GM18858 (cell line): ENCODE results near the gene SUSD4.

Experiments used
- ATAC-seq: cut with Tn5 transposase; IDR thresholded peaks from one replicate; pipeline ENCODE4 v1.9.1; 2021; ENCODE audit not compliant: unreplicated experiment

The SUSD4 gene

DNA sequence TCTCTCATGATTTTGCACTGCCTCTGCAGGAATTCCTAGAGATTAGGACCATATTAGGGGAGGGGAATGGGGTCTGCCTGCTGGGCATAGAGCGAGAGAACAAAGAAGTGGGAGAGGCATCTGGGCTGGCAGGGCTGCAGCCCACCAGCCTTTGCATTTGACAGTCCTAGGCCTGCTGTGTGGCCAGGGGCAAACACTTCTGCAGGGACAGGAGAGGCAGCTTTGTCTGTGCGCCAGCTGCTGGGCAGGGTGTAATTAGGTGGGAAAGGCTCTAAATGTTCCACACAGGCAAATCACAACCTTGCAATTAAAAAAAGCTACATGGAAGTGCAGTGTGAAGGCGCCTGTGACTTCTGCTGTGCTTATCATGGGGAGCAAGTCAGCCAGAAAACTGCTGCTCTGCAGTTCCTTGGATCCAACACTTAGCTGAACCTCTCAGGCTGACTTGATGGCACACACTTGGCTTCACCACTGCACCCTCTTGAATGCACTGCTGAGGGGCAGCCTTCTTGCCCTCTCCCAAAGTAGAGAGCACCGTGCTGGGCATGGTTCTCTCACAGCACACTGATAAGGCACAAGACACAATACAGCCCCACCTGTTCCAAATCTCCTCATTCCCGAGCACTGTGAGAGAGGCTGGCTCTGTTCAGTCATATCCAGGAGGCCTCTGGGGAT, 147.3 kb downstream of the SUSD4 start:
- ATAC-seq = no peak

DNA sequence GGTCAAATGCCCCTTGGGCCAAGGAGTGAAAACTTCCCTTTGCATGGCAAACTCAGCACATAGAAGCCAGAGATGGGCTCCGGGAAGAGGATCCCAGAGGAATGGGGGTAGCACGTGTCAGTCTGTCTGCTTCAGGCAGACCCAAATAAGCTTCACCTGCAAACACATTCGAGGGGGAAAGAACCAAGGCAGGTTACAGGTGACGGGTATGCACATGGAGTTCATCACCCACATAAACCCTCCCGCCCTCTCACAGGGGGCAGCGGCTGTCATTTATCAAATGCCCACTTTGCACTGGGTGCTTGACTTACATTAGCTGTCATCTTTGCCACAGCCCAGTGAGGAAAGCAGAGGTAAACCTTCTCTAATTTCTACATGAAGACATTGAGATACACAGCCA, 147.9 kb downstream of the SUSD4 start:
- no peak for ATAC-seq

DNA sequence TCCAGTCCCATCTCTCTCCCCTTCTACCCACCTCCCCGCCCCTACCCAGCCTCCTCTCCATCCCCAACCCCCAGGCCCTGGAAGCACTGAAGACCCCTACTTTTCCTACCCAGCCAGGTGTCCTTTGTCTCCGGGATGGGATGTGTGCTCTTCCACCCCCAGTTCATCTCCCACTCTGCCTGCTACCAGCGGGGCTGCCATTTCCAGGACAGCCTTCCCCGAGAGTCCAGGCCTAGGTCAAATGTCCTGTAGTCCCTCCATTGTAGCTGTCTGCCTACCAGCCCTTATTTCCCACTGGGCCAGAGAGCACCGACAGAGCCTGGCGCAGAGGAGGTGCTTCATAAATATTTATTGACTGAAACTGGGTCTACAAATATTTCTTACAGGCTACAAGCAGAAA, 148.9 kb downstream of the SUSD4 start:
- ATAC-seq = no peak

DNA sequence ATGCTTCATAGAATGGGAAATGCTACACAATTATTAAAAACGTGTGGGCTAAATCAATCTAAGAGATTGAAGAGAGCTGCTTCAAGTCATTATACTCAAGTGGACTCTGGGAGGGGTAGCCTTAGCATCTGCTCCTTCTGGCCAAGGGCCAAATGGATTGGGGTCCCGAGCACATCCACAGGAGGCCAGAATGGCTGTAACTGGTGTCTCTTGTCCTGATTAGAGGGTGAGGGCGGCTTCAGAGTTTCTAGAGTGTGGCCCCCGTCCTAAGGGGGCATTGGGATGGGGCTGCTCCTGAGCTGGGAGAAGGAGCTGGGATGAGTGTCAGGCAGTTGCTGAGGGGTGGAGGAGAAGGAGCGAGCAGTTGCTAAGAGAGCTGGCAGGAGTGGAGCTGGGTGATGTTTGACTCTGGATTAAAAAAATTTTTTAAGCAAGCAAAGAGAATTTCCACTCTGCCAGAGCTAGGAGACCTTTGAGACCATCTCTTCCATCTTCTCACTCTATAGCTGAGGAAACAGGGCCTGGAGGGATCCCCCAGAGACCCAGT, 149.6 kb downstream of the SUSD4 start:
- ATAC-seq = no peak

DNA sequence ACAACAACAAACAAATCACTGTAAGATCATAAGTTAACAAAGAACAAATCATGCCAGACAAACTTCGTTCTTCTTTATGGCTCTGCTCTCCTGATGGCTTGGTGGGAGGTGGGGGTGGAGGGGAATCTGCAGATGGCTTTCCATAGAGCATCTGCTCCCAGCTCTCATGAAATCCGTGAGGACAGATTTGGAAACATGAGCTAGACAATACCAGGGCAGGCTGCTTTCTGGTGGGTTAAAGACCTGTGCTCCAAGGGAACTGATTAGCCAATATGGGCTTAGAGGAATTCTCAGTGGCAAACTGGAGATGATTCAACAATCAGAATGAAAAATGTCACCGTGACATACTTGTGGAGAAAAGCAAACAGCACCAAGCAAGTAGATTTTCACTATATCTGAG, 151.5 kb downstream of the SUSD4 start:
- ATAC-seq = no peak

DNA sequence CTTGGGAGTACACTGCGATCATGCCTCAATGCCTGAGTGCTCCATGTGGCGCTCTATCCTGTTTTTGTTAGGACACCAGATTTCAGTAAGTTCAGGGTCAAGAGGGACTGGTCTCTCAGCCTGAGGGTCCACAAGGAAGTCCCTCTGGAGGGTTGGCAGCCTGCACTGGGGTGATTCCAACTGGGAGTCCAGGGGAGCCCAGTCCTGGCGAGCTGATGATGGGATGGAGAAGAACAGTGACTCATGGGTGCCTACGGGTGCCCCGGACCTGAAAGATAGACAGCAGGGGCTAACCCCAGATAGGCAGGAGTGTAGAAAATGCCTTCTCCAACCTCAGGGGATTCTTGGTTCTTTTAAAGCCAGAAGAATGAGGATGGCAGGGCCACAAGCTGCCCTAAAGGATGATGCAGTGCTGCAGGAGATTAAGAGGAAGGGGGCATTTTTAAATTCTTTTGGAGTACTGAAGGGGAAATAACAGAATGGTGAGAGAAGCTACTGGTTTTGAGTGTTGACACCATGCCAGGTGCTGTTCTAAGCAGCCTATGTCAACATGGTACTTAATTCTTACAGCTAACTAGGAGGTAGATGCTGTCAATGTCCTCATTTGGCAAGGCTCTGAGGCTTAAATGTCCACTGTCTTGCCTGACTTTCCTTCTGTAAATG, 152.5 kb downstream of the SUSD4 start:
- no peak for ATAC-seq

DNA sequence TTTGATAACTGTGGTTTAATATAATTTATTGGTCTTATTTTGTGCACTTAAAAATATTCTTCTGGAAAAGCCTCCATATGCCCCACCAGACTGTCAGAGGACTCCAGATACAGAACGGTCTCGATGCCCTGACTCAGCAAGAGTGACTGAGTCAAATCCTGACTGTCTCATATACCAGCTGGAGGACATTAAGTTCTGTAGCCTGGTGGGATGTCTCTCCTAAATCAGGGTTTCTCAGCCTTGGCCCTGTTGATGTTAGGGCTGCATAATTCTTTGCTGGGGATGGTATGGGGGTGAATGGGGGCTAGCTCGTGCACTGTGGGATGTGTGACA, 153.2 kb downstream of the SUSD4 start:
- no peak for ATAC-seq

DNA sequence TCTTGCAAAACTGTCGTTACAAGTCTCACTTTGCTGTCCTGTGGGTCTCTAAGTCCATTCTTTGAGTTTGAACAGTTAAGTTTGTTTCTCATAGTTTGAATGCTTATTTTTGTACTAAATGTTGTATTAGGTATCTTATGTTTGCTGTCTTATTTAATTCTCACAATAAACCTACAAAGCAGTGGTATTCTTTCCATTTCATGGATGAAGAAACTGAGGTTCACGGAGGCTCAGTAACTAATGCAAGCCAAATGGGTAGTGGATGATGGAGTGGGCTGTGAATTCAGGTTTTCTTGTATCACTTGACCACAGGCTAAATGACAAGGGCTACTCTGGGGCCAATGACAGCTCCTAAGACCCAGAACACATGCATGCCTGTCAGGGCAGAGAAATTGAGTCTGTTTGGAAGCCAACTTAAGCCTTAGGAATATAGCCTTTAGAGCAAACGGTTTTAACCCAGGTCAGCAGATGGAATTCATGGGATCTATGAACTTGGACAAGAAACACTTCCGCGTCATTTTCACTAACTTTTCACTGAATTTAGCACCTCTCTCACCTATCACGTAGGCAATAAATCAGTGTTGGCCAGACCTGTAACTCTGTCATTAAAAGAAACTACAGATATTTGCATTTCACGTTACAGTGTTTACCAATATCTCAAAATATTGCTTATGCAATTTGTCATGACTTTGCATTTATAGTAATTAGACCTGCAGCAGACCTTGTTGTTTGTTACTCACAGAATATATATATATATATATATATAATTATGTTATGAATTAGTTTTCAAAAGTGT, 153.8 kb downstream of the SUSD4 start:
- ATAC-seq = no peak

DNA sequence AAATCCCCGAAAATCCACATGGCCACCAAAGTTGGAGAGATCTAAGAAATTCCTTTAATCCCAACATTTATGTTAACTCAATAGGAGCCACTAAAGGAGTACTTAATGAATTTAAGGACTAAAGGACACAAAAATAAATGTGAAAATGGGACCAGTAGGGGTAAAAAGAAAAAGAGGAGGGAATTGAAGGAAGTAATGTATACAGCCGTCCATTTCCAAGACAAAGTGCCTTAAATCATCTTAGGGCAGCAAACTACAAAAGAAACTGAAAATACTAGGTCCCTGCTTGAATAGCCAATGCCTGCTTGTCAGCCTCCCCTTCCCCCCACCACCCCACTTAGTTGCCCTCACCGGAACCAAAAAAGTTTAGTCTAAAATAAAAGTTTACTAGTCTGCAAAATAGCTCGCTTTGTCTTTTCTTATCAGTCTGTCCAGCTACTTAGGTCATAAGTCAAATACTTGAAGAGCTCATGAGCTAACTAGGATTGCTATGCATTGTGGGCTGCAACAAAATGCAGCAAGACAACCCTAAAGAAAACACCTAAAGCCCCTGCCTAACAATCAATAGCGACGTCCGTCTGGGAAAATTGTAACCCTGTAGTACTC, 154.6 kb downstream of the SUSD4 start:
- no peak for ATAC-seq

DNA sequence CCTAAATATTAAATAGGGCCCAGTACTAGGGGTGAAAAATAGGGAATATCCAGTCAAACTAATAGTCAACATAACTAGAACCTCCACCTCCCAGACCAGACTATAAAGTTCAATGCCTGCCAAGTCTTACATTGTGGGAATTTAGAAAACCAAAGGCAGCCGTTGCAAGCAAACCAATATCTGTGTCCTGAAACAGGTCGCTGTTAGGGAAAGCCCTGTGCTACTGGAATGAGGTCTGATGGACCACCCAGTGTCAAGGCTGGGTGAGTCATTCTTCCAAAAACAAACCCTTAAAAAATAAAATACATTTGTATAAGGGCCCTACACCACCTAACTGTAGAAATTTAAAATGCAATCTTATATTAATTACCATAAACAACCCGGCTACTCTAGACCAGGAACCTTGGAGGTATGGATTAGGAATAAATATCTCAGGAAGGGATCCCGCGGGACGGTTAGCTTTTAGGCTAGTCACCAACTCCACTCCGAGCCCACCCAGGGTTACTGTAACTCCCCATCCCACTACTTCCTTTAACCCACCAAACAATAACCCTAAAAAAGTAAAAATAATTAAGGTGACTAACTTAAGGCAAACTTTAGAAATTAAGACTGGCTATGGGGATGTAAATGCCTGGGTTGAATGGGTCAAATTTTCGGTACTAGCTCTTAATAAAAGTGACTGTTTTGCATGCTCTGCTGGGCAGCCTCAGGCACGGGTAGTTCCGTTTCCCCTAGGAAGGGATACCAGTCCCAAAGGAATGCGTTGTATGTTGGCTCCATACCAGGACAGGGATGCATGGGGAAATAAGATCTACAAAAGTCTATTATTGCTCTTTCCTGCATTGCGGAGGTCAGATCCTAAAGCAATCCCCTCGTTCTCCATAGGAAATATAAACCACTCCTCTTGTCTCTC, 155.6 kb downstream of the SUSD4 start:
- no peak for ATAC-seq

DNA sequence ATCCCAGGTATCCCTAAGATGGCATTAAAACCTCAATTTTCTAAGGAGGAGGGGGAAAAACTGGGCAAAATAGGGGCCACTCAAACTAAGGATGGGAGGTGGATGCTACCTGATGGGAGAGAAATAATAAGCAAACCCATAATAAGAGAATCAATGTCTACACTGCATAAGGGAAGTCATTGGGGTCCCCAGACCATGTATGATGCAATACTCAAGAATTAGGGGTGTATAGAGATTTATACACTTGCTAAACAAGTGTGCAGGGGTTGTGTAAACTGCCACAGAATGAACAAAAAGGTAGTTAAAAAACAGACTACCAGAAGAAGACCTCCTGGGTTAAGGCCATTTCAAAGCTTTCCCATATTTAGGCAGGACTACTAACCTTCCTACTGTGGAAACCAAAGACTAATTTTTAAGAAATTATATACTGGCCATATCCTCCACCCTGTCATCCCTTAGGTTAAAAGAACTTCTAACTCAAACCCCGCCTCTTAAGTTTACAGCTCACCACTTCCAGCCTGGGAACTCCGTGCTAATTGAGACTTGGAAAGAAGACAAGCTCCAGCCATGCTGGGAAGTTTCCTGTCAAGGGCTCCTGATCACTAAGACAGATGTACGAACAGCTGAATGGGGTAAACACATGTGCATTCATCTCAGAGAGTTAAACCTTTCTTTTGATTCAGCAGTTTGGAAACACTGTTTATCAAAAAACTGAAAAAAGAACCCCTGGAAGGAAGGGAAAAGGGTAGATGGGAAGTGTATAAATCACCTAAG, 156.5 kb downstream of the SUSD4 start:
- ATAC-seq = no peak

DNA sequence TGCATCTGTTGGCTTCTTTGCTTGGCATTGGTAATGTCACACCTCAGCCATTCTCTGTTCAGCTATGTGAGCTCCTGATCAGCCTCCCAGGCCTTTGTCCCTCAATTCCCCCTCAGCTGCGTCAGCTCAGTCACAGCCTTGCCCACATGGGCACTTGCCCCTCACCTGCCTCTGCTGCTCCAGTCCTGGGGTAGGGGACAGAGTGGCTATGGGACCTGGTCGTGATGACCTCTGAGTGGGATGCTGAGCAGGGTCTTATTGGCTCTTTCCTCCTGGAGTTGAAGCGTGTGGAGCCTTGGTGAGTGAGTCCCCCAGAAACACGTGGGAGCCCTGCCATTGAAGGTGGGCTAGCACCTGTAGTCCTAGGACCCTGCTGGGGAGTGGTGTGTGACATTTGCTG, 159.6 kb downstream of the SUSD4 start:
- ATAC-seq = no peak

DNA sequence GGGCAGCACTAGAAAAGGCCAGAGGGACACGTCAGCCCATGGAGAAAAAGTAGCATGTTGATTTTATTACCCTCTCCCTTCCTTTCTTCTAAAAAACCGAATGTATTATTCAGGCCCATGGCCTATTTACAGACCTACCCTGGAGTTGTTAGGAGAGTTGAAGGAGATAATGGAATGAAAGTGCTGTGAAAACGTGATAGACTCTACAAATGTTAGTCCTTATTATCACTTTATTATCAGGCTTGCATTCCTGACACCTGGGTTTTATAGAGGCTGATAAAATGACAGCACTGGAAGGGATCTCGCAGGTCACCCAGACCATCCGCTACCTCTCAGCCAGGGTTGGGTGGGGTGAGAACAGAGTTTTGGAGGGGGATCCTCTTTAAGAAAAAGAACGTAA, 160.3 kb downstream of the SUSD4 start:
- ATAC-seq = no peak

DNA sequence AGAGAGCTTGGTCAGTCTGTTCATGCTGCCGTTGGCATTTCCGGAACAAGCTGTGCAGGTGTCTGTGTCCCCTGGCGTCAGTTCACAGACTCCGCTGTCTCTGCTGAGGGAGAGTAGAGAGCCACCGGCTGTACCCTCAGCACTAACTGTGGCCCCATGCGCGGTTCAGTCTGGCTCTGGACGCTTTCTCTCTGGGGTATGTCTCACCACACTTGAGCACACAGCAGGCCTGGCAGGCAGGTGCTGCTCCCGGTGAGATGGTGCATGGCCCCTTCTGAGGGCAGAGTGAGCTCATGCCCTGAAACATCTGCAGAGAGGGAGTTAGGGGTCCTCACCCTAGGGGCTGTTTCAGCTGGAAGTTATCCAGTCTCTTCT, 161.0 kb downstream of the SUSD4 start:
- ATAC-seq = no peak

DNA sequence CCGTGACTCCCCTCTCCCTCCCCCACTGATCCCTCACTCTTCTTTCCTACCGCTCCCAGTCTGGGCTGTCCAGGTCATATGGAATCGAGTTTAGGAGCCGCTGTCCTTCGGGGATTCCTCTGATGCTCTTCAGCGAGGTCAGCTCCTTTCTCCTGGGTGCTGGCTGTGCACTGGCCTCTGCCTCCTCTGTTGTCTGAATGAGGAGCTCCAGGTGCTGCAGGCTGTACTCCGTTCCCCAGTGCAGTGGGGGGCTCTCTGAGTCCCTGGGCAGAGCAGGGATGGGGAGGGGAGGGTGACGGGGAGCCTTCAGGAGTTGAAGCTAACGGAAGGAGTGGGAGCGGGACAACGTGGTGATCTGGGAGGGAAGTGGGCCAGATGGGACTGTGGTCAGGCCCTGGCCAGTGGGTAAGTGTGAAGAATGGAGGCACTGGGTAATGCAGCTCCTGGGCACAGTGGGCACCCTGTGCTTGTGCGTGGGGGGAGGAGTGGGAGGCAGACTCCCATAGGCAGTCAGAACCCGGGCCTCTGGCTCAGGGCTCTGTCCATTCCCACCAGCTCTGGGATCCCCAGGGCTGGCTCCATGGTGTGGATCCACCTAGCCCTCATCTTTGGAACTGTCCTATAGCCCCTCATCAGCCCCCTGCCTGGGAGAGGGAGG, 161.5 kb downstream of the SUSD4 start:
- no peak for ATAC-seq

DNA sequence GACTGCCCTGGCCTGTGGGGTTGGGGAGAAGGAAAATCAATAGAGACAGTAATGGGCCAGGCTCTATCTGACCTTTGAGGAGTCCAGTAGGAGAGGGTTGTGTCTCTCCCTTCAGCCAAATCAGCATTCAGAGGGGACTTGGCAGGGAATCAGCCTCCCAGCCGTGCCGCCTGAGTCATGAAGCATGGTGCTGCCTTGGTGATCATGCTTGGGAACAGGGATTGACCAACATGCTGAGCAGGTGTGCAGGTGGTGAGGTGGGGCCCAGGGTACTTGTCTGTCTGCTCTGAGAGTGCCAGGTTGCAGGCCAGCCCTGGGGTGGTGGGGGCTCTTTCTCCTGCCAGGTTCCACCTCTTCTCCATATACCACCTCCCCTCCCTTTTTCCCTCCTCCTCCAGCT, 162.0 kb downstream of the SUSD4 start:
- ATAC-seq = no peak

DNA sequence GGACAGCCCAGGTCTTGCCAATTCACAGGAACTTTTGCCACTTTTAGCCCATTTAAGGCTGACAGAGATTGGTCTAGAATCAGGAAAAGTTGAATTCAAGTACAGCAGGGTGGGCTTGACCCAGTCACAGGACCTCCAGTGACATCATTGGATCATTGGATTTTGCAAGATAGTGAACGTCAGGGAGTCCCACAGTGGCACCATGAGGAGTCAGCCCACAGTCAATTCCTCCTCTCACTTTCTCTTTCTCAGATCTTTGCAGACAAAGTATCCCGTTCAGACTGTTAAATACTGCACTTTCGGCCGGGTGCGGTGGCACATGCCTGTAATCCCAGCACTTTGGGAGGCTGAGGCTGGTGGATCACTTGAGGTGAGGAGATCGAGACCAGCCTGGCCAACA, 163.1 kb downstream of the SUSD4 start:
- ATAC-seq = no peak

DNA sequence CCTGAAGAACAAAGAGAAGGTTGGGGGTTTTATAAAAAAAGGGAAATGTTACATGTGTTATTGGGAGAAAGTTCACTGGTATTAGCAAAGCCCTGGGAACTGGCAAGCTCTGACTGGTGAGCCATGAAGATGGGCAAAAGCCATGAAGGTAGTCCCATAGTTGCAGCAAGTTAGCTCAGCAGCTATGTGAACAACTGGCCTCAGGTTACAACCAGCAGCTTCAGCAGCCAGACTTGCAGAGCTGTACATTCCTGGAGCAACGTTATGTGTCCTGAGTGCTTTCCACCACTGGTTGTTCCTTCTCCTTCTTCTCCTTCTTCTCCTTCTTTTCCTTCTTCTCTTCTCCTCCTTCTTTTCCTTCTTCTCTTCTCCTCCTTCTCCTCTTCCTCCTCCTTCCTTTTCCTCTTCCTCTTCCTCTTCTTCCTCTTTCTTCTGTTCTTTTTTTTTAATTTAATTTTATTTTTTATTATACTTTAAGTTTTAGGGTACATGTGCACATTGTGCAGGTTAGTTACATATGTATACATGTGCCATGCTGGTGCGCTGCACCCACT, 164.8 kb downstream of the SUSD4 start:
- no peak for ATAC-seq

DNA sequence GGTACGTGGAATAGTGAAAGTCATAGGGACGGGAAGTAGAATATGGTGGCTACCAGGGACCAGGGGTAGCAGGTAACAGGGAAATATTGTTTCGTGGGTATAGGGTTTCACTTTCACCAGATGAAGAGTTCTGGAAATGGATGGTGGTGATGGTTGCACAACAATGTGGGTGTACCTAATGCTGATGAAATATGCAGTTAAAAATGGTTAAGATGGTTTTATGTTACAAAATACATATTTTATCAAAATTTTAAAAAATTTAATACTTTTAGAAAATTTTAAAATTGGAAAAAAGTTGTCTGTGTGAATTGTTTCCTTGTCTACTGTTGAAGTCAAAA, 165.4 kb downstream of the SUSD4 start:
- no peak for ATAC-seq
